Measurements from ENCODE around the gene PLA2G4A. TPM values are rescaled to one million over a fixed set of nuclear protein-coding genes. Genes with fewer than 3 reads are reported as not detected.

The PLA2G4A gene
- total and polyA plus RNA-seq, 8 donors = 1.5 to 5.7 (median 2.4) TPM

DNA sequence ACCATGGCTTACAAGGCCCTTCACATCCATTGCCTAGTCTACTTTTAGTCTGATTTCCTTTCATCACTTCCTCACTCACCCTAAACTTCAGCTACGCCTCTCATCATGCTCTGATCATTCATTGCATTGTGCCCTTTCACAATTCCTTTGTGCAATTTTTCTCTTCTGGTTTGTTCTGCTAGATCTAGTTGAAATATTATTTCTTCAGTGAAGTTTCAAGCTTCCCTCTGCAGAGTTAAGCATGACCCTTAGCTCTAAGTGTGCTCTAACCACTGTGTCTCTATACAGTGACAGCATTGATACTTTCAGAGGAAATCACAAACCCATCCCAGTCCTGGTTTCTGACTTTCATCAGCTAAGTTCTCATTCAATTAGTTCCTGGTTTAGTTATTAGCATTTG, 166.1 kb downstream of the PLA2G4A start:
- H3K9me3 ChIP-seq = no peaks in the 10 kb centered on the region
- WGBS, 2 donors = 82 to 97% methylated on average over 1 of the region's 1 CpG
- intact Hi-C loops (cut with DNase I) = no loop called here
- H3K4me1 ChIP-seq = peaks cover 6 to 11% (median 8%) of the 10 kb centered on the region in 3 donors
- TF ChIP-seq, protein P1, sequence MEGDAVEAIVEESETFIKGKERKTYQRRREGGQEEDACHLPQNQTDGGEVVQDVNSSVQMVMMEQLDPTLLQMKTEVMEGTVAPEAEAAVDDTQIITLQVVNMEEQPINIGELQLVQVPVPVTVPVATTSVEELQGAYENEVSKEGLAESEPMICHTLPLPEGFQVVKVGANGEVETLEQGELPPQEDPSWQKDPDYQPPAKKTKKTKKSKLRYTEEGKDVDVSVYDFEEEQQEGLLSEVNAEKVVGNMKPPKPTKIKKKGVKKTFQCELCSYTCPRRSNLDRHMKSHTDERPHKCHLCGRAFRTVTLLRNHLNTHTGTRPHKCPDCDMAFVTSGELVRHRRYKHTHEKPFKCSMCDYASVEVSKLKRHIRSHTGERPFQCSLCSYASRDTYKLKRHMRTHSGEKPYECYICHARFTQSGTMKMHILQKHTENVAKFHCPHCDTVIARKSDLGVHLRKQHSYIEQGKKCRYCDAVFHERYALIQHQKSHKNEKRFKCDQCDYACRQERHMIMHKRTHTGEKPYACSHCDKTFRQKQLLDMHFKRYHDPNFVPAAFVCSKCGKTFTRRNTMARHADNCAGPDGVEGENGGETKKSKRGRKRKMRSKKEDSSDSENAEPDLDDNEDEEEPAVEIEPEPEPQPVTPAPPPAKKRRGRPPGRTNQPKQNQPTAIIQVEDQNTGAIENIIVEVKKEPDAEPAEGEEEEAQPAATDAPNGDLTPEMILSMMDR (IDR thresholded peaks at IDR 0.05) = no peak
- H3K27me3 ChIP-seq = peaks cover 0 to 11% (median 0%) of the 10 kb centered on the region in 4 donors
- no peak overlapping the region for H3K27ac ChIP-seq
- ATAC-seq = no peak
- no peaks in the 10 kb centered on the region for H3K36me3 ChIP-seq
- FAIRE-seq = no peak
- no peak for DNase-seq
- no peak overlapping the region for H3K4me3 ChIP-seq

DNA sequence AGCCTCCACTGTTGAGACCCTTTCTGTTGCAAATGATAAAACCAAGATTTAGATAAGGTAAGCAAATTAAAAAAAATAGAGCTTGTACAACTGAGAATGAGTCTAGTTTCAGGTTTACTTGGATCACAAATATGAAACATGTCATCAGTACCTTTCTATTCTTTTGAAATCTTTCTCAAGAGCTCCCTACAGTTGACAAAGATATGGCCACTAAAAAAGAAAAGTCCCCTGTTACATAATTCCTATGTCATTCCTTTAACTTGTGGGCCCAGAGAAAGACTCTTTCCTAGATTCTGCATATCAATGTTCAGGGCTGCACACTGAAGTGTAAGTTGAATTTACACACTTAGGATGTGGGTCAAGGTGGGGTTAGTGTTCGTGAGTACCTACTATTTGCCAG, 168.1 kb downstream of the PLA2G4A start:
- H3K4me3 ChIP-seq = no peak overlapping the region
- no peaks in the 10 kb centered on the region for H3K9me3 ChIP-seq
- H3K27me3 ChIP-seq = peaks cover 0 to 18% (median 2%) of the 10 kb centered on the region in 4 donors
- no peak for ATAC-seq
- no peaks in the 10 kb centered on the region for H3K36me3 ChIP-seq
- peaks cover 6 to 11% (median 8%) of the 10 kb centered on the region in 3 donors for H3K4me1 ChIP-seq
- no peak for DNase-seq
- H3K27ac ChIP-seq = no peak overlapping the region
- TF ChIP-seq, protein P1 (IDR thresholded peaks at IDR 0.05) = no peak
- no peak for FAIRE-seq
- WGBS, 2 donors = 46 to 48% methylated on average over 1 of the region's 1 CpG
- intact Hi-C loops (cut with DNase I) = no loop called here

DNA sequence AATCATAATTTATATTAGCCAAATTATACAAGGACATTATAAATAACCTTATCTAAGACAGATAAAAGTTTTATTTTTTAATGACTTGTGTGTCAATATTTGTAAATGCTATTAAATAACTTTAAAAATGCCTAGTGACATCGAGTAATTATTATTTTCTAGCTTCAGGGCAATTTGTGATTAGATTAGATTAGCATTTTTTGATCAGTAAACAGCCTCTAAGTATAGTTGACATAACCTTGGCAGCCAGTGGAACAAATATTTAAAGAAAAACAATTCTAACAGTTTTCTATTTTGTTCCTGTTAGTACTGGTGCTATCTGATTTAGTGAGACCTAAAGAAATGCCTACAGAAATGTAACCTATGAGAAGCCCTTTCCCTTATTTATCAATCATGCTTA, 169.1 kb downstream of the PLA2G4A start:
- H3K27ac ChIP-seq = no peak overlapping the region
- WGBS, 2 donors = 5 to 10% methylated on average over 1 of the region's 1 CpG
- no peak overlapping the region for H3K4me3 ChIP-seq
- DNase-seq = no peak
- ATAC-seq = no peak
- no peak for FAIRE-seq
- peaks cover 0 to 17% (median 2%) of the 10 kb centered on the region in 4 donors for H3K27me3 ChIP-seq
- no peaks in the 10 kb centered on the region for H3K36me3 ChIP-seq
- peaks cover 6 to 11% (median 8%) of the 10 kb centered on the region in 3 donors for H3K4me1 ChIP-seq
- no peaks in the 10 kb centered on the region for H3K9me3 ChIP-seq
- intact Hi-C loops (cut with DNase I) = no loop called here
- TF ChIP-seq, protein P1 (IDR thresholded peaks at IDR 0.05) = no peak

DNA sequence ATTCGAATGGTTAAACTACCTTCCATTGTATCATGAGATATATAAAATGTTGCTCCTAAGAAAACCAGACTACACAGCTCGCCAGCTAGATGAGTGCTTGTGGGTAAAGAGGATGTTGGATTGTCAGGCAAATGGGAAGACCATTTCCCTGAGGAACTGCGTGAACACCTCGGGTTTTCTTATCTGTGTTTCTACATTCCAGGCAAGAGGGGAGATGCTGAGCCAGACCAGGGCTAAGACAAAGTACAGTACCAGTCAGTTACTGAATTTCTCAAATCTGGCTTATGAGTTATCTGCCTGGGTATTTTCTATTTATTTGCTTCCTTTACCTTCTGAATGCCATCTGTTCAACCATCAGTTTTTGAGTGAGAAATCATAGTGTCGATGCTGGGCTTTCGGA, 170.8 kb downstream of the PLA2G4A start:
- 68 to 74% methylated on average over 6 of the region's 6 CpGs for WGBS, 2 donors
- intact Hi-C loops (cut with DNase I) = no loop called here
- FAIRE-seq (no peak), DNase-seq (no peak), ATAC-seq (no peak)
- H3K9me3 ChIP-seq = no peaks in the 10 kb centered on the region
- no peak overlapping the region for H3K27ac ChIP-seq
- no peaks in the 10 kb centered on the region for H3K36me3 ChIP-seq
- H3K27me3 ChIP-seq = peaks cover 0 to 14% (median 2%) of the 10 kb centered on the region in 4 donors
- H3K4me1 ChIP-seq = peaks cover 6 to 11% (median 8%) of the 10 kb centered on the region in 3 donors
- TF ChIP-seq, protein P1 (IDR thresholded peaks at IDR 0.05) = no peak
- H3K4me3 ChIP-seq = no peak overlapping the region

DNA sequence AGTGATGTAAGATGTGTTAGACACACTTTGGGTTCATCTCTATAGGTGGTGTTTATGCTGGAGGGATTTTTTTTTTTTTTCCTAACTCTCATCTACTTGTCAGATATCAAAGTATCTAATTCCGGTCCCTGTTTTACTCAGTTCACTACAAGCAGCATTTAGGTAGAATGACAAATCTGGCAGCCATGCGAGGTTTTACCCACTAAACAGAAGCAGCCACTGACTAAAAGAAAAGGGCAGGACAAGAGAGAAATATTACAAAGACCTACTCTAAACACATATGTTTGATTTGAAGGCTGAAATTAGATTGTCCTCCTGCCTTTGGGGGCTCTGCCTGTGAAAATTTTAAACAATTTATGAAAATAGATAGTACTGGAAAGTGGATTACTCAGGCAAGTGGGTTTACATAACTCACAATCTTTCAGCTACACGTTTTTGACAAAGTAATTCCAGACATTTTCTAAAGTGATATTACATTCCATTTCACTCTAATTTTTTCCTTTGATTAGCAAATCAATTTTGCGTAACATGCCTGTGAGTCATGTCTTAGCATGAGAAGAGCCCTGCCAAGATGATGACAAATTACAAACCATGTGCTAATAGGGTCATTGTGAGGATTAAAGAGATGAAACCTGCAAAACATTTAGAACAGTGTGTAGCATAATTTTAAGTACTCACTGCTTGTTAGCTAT, 172.6 kb downstream of the PLA2G4A start:
- ATAC-seq = peak in 2 of 4 donors; percentile 15 to 56
- no peak for DNase-seq
- FAIRE-seq = no peak
- H3K4me3 ChIP-seq = no peak overlapping the region
- H3K4me1 ChIP-seq = peaks cover 6 to 11% (median 8%) of the 10 kb centered on the region in 3 donors
- no peak overlapping the region for H3K27ac ChIP-seq
- intact Hi-C loops (cut with DNase I) = no loop called here
- H3K27me3 ChIP-seq = peaks cover 0 to 17% (median 2%) of the 10 kb centered on the region in 4 donors
- TF ChIP-seq, protein P1 (IDR thresholded peaks at IDR 0.05) = no peak
- 42 to 50% methylated on average over 4 of the region's 4 CpGs for WGBS, 2 donors
- H3K36me3 ChIP-seq = no peaks in the 10 kb centered on the region
- H3K9me3 ChIP-seq = no peaks in the 10 kb centered on the region
